DMS53 treated with DMSO at 0.1 percent for 48 hours (cell line): ENCODE results near the gene CACNG4.

Experiments used
- DNase-seq: peaks from one replicate; lab custom pipeline; 2025; ENCODE audit not compliant: unreplicated experiment; lab: John Stamatoyannopoulos, UW

Gene CACNG4

GRCh38 chr17:67016039-67016762, 51.7 kb downstream of the CACNG4 start:
- DNase-seq = no peak

DNA sequence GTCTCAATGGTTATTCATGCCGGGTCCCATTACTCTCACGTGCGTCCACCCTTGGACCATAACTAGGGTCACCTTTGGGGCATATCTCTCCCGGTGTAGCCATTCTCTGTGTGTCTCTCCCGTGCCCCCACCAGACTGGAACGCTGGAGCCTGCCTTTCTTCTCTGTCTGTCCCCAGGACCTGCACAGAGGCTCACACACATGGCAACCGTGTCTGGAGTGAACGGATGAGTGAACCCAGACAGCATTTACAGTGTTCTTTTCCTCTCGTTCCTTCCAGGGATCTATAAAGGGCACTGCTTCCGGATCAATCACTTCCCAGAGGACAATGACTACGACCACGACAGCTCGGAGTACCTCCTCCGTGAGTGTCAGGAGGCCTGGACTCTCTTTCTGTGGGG, 53.4 kb downstream of the CACNG4 start:
- DNase-seq = no peak

DNA sequence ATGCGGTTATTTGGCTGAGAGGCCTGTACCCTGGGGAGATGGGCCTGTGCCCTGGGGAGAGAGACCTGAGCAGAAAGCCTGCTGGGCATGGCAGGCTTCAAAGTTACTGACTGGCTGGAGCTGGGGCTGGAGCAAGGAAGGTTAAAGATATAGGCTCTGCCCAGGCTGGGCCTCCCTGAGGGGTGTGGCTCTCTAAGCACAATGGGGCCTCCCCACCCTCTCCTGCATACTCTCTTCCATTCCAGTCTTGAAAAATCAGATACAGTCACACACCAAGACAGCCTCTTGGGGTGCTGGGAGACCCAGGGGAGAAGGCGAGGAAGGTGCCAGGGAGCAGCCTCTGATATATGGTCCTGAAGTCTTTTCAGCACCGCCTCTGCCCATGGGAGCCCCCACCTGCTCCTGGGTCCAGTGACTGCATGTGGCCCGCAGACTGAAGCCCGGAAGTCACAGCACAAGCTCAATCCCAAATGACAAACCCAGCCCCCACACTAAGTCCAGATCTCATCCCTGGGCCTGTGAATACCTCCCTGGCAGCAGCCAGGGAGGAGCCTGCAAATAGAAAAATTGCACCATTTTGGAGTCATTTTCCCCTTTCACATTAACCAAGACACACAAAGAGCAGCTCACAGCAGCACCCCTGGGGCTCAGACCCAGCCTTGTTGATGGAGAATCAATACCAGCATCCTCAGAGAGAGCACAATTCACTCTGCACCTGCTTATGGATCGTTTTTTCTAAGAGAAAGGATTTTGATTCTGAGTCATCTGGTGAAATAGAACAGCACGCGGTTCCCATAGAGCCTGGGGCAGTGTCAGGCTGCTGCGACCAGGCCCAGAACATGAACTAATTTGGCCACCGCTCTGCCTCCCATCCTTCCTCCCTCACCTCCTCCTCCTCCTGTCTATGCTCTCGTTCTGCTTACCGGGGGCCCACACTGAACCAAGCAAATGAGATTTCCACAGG, 54.2 kb downstream of the CACNG4 start:
- DNase-seq = no peak

DNA sequence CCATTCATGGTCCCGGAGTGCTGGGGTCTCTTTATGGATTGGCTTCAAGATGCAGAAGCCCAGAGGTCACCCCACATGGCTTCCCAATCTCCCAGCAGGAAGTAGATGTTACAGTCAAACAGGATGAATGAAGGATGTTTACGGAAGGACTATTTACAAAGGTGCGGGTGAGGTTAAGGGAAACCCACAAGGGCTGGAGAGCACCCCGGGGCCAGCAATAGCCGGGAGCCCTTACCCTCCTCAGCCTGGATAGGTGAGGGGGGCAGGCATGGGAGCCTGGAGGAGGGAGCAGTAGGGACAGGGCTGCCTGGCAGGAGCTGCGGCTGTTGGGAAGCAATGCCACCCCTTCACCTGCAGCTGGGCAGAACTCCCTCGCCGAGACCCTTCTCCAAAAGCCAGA, 55.3 kb downstream of the CACNG4 start:
- DNase-seq = no peak

DNA sequence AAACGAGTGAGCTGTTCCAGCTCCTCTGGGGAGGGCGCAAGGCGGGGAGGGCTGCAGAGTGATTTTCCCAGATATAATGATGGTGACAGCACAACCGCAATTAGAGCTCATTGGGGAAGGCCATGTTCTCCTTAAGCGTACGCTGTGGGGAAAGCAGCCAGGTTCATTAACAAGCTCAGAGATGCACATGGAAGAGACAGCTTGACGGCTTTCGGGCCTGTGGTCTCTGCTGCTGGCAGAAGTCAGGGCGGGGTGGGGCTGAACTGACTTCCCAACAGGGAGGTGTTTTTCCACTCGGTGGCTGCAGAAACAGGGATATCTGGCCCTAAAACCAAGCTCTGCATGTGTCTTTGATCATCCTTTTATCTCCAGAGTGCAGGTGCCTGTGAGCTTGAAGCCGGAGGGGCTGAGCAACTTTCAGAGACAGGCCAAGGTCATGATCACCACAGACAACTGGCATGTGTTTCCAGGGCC, 55.8 kb downstream of the CACNG4 start:
- no peak for DNase-seq

- DNase-seq = no peak
Measured at GRCh38 chr17:67021196-67021595, 56.7 kb downstream of the CACNG4 start.

DNA sequence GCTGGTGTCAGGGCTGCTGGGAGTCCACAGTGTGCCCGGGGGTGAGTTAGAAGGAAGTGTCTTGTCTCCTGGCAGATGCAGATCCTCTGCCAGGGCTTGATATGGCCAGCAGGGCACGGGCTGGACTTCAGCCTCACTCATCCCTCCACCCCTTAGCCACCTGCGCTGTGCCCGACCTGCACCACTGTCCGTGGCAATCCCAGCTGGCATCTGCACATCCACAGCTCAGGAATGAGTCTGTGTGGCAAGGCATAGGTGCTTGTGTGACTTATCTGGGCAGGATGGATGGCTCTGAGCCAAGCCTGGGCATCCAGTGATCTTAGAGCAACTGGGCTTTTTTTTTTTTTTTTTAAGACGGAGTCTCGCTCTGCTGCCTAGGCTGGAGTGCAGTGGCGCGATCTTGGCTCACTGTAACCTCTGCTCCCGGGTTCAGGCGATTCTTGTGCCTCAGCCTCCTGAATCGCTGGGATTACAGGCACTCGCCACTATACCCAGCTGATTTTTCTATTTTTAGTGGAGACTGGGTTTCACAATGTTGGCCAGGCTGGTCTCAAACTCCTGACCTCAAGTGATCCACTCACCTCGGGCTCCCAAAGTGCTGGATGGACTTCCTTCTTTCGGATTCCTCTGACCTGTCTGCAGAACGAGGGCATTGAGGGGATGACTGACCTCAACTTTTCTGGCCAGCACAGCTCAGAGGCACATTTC, 57.4 kb downstream of the CACNG4 start:
- no peak for DNase-seq

- DNase-seq = no peak
Measured at GRCh38 chr17:67022451-67022810, 57.9 kb downstream of the CACNG4 start.

DNA sequence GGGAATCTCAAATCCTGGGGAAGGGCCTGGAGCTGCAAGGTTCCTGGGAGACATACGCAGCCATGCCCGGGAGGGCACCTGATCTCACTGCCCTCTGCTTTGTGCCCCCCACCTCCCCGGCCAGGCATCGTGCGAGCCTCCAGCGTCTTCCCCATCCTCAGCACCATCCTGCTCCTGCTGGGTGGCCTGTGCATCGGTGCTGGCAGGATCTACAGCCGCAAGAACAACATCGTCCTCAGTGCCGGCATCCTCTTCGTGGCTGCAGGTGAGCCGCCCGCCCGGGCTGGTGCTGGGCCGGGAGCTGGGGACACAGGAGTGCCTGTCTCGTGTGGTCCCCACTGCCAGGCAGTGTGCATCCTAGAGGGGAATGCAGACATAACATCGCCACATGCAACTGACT, 60.2 kb downstream of the CACNG4 start:
- DNase-seq = no peak

DNA sequence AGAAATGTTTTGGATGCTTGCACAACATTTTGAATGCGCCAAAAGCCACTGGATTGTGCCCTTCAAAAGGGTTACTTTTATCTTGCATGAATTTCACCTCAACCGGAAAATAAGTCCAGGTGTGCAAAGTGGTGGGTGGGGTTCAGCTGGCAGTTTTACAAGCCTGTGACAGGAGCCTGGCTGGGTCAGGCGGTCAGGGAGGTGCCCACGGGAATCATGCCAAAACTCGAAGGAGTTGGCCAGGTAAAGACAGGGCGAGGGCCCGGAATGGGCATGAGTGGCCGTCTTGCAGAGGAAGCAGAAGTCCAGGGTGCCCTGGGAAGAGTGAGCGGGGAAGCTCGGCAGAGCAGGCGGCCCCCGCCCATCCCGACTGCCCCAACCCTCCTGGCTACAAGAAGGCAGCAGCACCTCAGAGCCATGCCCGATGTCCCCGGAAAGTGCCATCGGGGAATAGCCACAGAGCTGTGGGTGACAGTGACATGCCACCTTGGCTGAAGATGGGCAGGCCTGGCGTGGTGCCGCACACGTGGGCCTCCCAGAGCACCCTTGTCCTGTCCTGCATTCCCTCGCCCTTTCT, 60.8 kb downstream of the CACNG4 start:
- DNase-seq = no peak

- DNase-seq = no peak
Measured at GRCh38 chr17:67026341-67026740, 61.8 kb downstream of the CACNG4 start.

GRCh38 chr17:67027031-67027628, 62.6 kb downstream of the CACNG4 start:
- no peak for DNase-seq

GRCh38 chr17:67030641-67031040, 66.1 kb downstream of the CACNG4 start:
- DNase-seq = no peak

- DNase-seq = no peak
Measured at GRCh38 chr17:67032382-67032781, 67.9 kb downstream of the CACNG4 start.

- DNase-seq = no peak
Measured at GRCh38 chr17:67032985-67033384, 68.5 kb downstream of the CACNG4 start.

GRCh38 chr17:67033613-67034012, 69.1 kb downstream of the CACNG4 start:
- no peak for DNase-seq

- DNase-seq = no peak
Measured at GRCh38 chr17:67035131-67036083, 70.9 kb downstream of the CACNG4 start.

GRCh38 chr17:67038861-67039365, 74.4 kb downstream of the CACNG4 start:
- no peak for DNase-seq

GRCh38 chr17:67040652-67041051, 76.1 kb downstream of the CACNG4 start:
- no peak for DNase-seq
